A549 (cell line): ENCODE data around the gene PRSS56. TPM values are rescaled to one million over a fixed set of nuclear protein-coding genes. Genes with fewer than 3 reads are reported as not detected.

Source experiments
- ATAC-seq, 2 experiments: fragments of 200-7000 bp in 1 of 2; fragments of >200 bp in 1 of 2; cut with Nextera tagmentation in 1 of 2; cut with Tn5 transposase in 1 of 2; 3 replicates each; pipeline versions ENCODE4 v1.8.0 to v1.9.1; 2018 to 2020; ENCODE audit warnings: mild to moderate bottlenecking in 1 of 2, moderate library complexity in 1 of 2
- CTCF ChIA-PET: fragments of 300-600 bp; sonication (Branson Sonifier 250); formaldehyde crosslinking; extraction: SDS; loops from one replicate; lab custom pipeline; 2021; ENCODE audit warnings: antibody characterized with exemption, inconsistent platforms; lab: Yijun Ruan, JAX
- POLR2A ChIA-PET: fragments of 350-600 bp; formaldehyde crosslinking; extraction: SDS; loops from one replicate; lab custom pipeline; 2021; ENCODE audit warnings: antibody characterized with exemption, inconsistent platforms; lab: Yijun Ruan, JAX
- DNase-seq, 2 experiments: peaks; one replicate each; pipeline versions ENCODE4 v3.0.0 to v3.0.0-alpha.2; 2011 to 2016; ENCODE audit warnings: low read depth in 1 of 2, low spot score in 1 of 2
- FAIRE-seq: peaks from 2 replicates; lab custom pipeline; 2011; peaks lifted over from hg19 to GRCh38; lab: Jason Lieb, UNC
- H3K27ac ChIP-seq, 2 experiments: fragments of >200 bp; sonication (Bioruptor Twin); formaldehyde crosslinking; 3 replicates each; pipeline ENCODE4 v1.5.1; 2016 to 2017
- H3K4me1 ChIP-seq: fragments of >200 bp; sonication (Bioruptor Twin); formaldehyde crosslinking; 3 replicates; pipeline ENCODE4 v1.6.1; 2016
- H3K4me2 ChIP-seq: fragments of >200 bp; sonication (Bioruptor Twin); formaldehyde crosslinking; 3 replicates; pipeline ENCODE4 v1.6.1; 2016
- H3K4me3 ChIP-seq: fragments of >200 bp; sonication (Bioruptor Twin); formaldehyde crosslinking; 3 replicates; pipeline ENCODE4 v1.5.1; 2016
- H3K9me3 ChIP-seq: fragments of >200 bp; sonication (Bioruptor Twin); formaldehyde crosslinking; 3 replicates; pipeline ENCODE4 v1.6.1; 2016
- CEBPB ChIP-seq, 2 experiments: fragments of >200 bp in 1 of 2; sonication (Bioruptor Twin) in 1 of 2; formaldehyde crosslinking in 1 of 2; IDR thresholded peaks; 2 replicates each; pipeline ENCODE4 v1.6.1; 2012 to 2016
- CTCF ChIP-seq: fragments of >200 bp; sonication (Bioruptor Twin); formaldehyde crosslinking; IDR thresholded peaks from 3 replicates; pipeline ENCODE4 v1.5.1; 2016
- EP300 ChIP-seq, 2 experiments: fragments of >200 bp; sonication (Bioruptor Twin); formaldehyde crosslinking; IDR thresholded peaks; 2 replicates in 1 of 2; 3 replicates in 1 of 2; pipeline ENCODE4 v1.6.1; 2016 to 2017
- FOXS1 ChIP-seq: fragments of 250-450 bp; sonication (Bioruptor Pico); IDR thresholded peaks from 2 replicates; pipeline ENCODE4 v1.5.0; 2020; ENCODE audit warnings: mild to moderate bottlenecking, moderate library complexity
- HDAC2 ChIP-seq: fragments of 200-600 bp; sonication (generic); IDR thresholded peaks from 2 replicates; pipeline ENCODE4 v1.6.1; 2016
- HOXA7 ChIP-seq: fragments of 250-450 bp; sonication (Bioruptor Pico); IDR thresholded peaks from 2 replicates; pipeline ENCODE4 v1.5.0; 2020; ENCODE audit warnings: mild to moderate bottlenecking, moderate library complexity
- HOXB13 ChIP-seq: fragments of 250-450 bp; sonication (Bioruptor Pico); IDR thresholded peaks from 2 replicates; pipeline ENCODE4 v1.5.0; 2020; ENCODE audit warnings: low read depth, mild to moderate bottlenecking, moderate library complexity
- HOXB5 ChIP-seq: fragments of 250-450 bp; sonication (Bioruptor Pico); IDR thresholded peaks from 2 replicates; pipeline ENCODE4 v1.5.0; 2020; ENCODE audit warnings: mild to moderate bottlenecking, moderate library complexity
- KDM1A ChIP-seq: fragments of 200-600 bp; sonication (generic); IDR thresholded peaks from 2 replicates; pipeline ENCODE4 v1.6.1; 2016; ENCODE audit warnings: low read depth, mild to moderate bottlenecking
- MAFK ChIP-seq: fragments of 450-650 bp; IDR thresholded peaks from 2 replicates; pipeline ENCODE4 v1.6.1; 2014; ENCODE audit not compliant: partially characterized antibody
- MAX ChIP-seq: IDR thresholded peaks from 2 replicates; pipeline ENCODE4 v1.6.1; 2012
- MAZ ChIP-seq: fragments of 150-350 bp; IDR thresholded peaks from 2 replicates; pipeline ENCODE4 v1.6.1; 2014; ENCODE audit warnings: antibody characterized with exemption, low read depth, low read length, borderline replicate concordance
- NPAS2 ChIP-seq: fragments of 250-450 bp; sonication (Bioruptor Pico); IDR thresholded peaks from 2 replicates; pipeline ENCODE4 v1.8.0; 2022; ENCODE audit warnings: mild to moderate bottlenecking, moderate library complexity, borderline replicate concordance
- POLR2AphosphoS2 ChIP-seq: conservative IDR thresholded peaks from 2 replicates; pipeline ENCODE4 v1.6.1; 2012; ENCODE audit warnings: low read length, improper control_type of control experiment, inconsistent platforms
- RAD21 ChIP-seq, 2 experiments: fragments of >200 bp in 1 of 2; sonication (Bioruptor Twin) in 1 of 2; formaldehyde crosslinking in 1 of 2; IDR thresholded peaks in 1 of 2; conservative IDR thresholded peaks in 1 of 2; 2 replicates in 1 of 2; 3 replicates in 1 of 2; pipeline ENCODE4 v1.6.1; 2012 to 2018; ENCODE audit warnings: inconsistent platforms in 1 of 2
- RCOR1 ChIP-seq: fragments of 150-350 bp; IDR thresholded peaks from 2 replicates; pipeline ENCODE4 v1.6.1; 2014; ENCODE audit warnings: antibody characterized with exemption, low read length, low read depth
- REST ChIP-seq: fragments of 200-600 bp; sonication (generic); IDR thresholded peaks from 2 replicates; pipeline ENCODE4 v1.6.1; 2016; ENCODE audit warnings: antibody characterized with exemption, mild to moderate bottlenecking, moderate library complexity
- RNF2 ChIP-seq: fragments of 200-600 bp; sonication (generic); IDR thresholded peaks from 2 replicates; pipeline ENCODE4 v1.6.1; 2016; ENCODE audit warnings: low read depth, mild to moderate bottlenecking, antibody characterized with exemption, moderate library complexity, borderline replicate concordance
- ZSCAN20 ChIP-seq: fragments of 250-450 bp; sonication (Bioruptor Pico); IDR thresholded peaks from 2 replicates; pipeline ENCODE4 v1.8.0; 2022; ENCODE audit warnings: mild to moderate bottlenecking, moderate library complexity
- WGBS: methylation state at CpG from one replicate; pipeline ENCODE4 v1.1.6; 2017; ENCODE audit errors: missing lambda C conversion rate; 5-methylcytosine and 5-hydroxymethylcytosine counted together
- polyA minus RNA-seq: library from RNA; depleted of rRNA, polyadenylated mRNA; stranded (reverse); fragments of >200 nt; gene quantifications from 2 replicates; pipeline ENCODE4 v1.2.3, GENCODE V29; 2011; rRNA and poly(A)+ RNA removed
- polyA plus RNA-seq, 4 experiments: library from polyadenylated mRNA; depleted of rRNA in 3 of 4; stranded (reverse); fragments of >200 nt; fragmentation: RNase III in 1 of 4; extraction: RNeasy Plus Mini Kit Qiagen cat#74134 plus additional on column Dnase treatment in 1 of 4; gene quantifications; 2 replicates in 3 of 4; 3 replicates in 1 of 4; pipeline ENCODE4 v1.2.3, GENCODE V29; 2011 to 2017

PRSS56 gene
- polyA plus RNA-seq (2011; rRNA removed) (not detected in 2 replicates), polyA plus RNA-seq (2017; fragmentation: RNase III; extraction: RNeasy Plus Mini Kit Qiagen cat#74134 plus additional on column Dnase treatment) (0.07 TPM in 1 of 3 replicates, not detected in the others), polyA minus RNA-seq (not detected in 2 replicates)
- 0.03 and 0.14 TPM in 2 replicates for polyA plus RNA-seq (2012; cell fraction: cytosol; rRNA removed)
- 0.12 and 0.28 TPM in 2 replicates for polyA plus RNA-seq (2012; cell fraction: nucleus; rRNA removed)

GRCh38 chr2:232519581-232520438, at the start of gene PRSS56:
TSS of gene PRSS56 (plus strand) at chr2:232520388. CDS start at chr2:232520599, 211 bp downstream.
- DNase-seq: no peak
- WGBS: 79% methylated on average over 14 of the region's 19 CpGs
- ATAC-seq: no peak
- TF ChIP-seq MAX: no peak
- no peak for TF ChIP-seq CTCF
- TF ChIP-seq MAZ: no peak
- TF ChIP-seq MAFK: no peak
- TF ChIP-seq KDM1A: no peak
- CTCF ChIA-PET: interaction anchor here (0.9 to 8.2 kb wide), 15 partner anchors 10 to 908 kb away, joined by 3 to 107 read pairs (median 7); no protein-coding TSS in a partner anchor
- FAIRE-seq: no peak
- no peak within 1 kb of the TSS for H3K4me3 ChIP-seq
- H3K4me1 ChIP-seq: peaks cover 22% of the 10 kb centered on the region; the same call in 2 of the 3 replicates
- H3K27ac ChIP-seq: no peak within 1 kb of the TSS
- no peaks in the 10 kb centered on the region for H3K9me3 ChIP-seq
- no peak within 1 kb of the TSS for H3K4me2 ChIP-seq
- POLR2A ChIA-PET: no interaction called here

- no peaks in the 10 kb centered on the region for H3K4me1 ChIP-seq
- H3K4me3 ChIP-seq: no peak overlapping the region
- peaks cover 8% of the 10 kb centered on the region; the same call in 1 of the 3 replicates for H3K9me3 ChIP-seq
- no peak overlapping the region for H3K4me2 ChIP-seq
- 52% methylated on average over 6 of the region's 6 CpGs for WGBS
- FAIRE-seq: no peak
- no peak for DNase-seq
- POLR2A ChIA-PET: no interaction called here
- H3K27ac ChIP-seq: no peak overlapping the region
- no peak; a peak in 1 of 6 replicates for ATAC-seq
- TF ChIP-seq NPAS2 (CRISPR knock-in tag) (no peak), POLR2AphosphoS2 (no peak), RAD21 (conservative IDR thresholded peaks at IDR 0.05 in 1 of 2, IDR thresholded peaks at IDR 0.05 in 1 of 2) (no peak), HOXB13 (CRISPR knock-in tag) (no peak), HDAC2 (no peak), EP300 (IDR thresholded peaks at IDR 0.05) (no peak), HOXB5 (CRISPR knock-in tag) (no peak), CEBPB (IDR thresholded peaks at IDR 0.05) (no peak), FOXS1 (CRISPR knock-in tag) (no peak), HOXA7 (CRISPR knock-in tag) (no peak), ZSCAN20 (no peak), RCOR1 (no peak), CTCF (no peak), RNF2 (no peak), REST (no peak)
- CTCF ChIA-PET: interaction anchor here (1.1 to 2.3 kb wide), 7 partner anchors 9 to 180 kb away, joined by 3 to 6 read pairs (median 4); no protein-coding TSS in a partner anchor
Observed at GRCh38 chr2:232473467-232473890, 46.7 kb upstream of the PRSS56 start.
